ENCODE results near the gene EMSY.
"Not testable (repeated sequence)": the region's sequence is repeated elsewhere in the genome, so short reads cannot be mapped to it uniquely, and the experiment has no call there.

Gene EMSY

GRCh38 chr11:76444384-76445120, at the start of gene EMSY:
Gene EMSY (plus strand): TSS chr11:76445018. CDS start chr11:76446939, 1,921 bp downstream.
- peak; percentile 96 for DNase-seq

- DNase-seq = no peak
Observed at GRCh38 chr11:76395296-76395695, 49.5 kb upstream of the EMSY start.

- DNase-seq = no peak
Observed at GRCh38 chr11:76397383-76397782, 47.4 kb upstream of the EMSY start.

- no peak for DNase-seq
Observed at GRCh38 chr11:76400967-76401366, 43.9 kb upstream of the EMSY start.

- DNase-seq = not testable (repeated sequence)
Observed at GRCh38 chr11:76401484-76401883, 43.3 kb upstream of the EMSY start.

- no peak for DNase-seq
Observed at GRCh38 chr11:76406359-76406758, 38.5 kb upstream of the EMSY start.

GRCh38 chr11:76408171-76408965, 36.5 kb upstream of the EMSY start:
- DNase-seq = no peak

GRCh38 chr11:76410851-76411357, 33.9 kb upstream of the EMSY start:
- no peak for DNase-seq

- DNase-seq = no peak
Observed at GRCh38 chr11:76415073-76415472, 29.7 kb upstream of the EMSY start.

- DNase-seq = no peak
Observed at GRCh38 chr11:76419896-76420295, 24.9 kb upstream of the EMSY start.

- no peak for DNase-seq
Observed at GRCh38 chr11:76424379-76424778, 20.4 kb upstream of the EMSY start.

GRCh38 chr11:76424891-76425290, 19.9 kb upstream of the EMSY start:
- DNase-seq = no peak

- no peak for DNase-seq
Observed at GRCh38 chr11:76426660-76427059, 18.2 kb upstream of the EMSY start.

- no peak for DNase-seq
Observed at GRCh38 chr11:76436020-76436419, 8.8 kb upstream of the EMSY start.

GRCh38 chr11:76443268-76443980, 1.4 kb upstream of the EMSY start:
- no peak for DNase-seq

GRCh38 chr11:76444065-76444383, 794 bp upstream of the EMSY start:
- DNase-seq = peak; percentile 61

- peak; percentile 46 for DNase-seq
Observed at GRCh38 chr11:76445121-76446084, 585 bp downstream of the EMSY start.

- DNase-seq = no peak
Observed at GRCh38 chr11:76448506-76448905, 3.7 kb downstream of the EMSY start.

GRCh38 chr11:76453248-76453647, 8.4 kb downstream of the EMSY start:
- no peak for DNase-seq

GRCh38 chr11:76455331-76455730, 10.5 kb downstream of the EMSY start:
- DNase-seq = no peak

- no peak for DNase-seq
Observed at GRCh38 chr11:76455931-76456330, 11.1 kb downstream of the EMSY start.

- DNase-seq = no peak
Observed at GRCh38 chr11:76456571-76456970, 11.8 kb downstream of the EMSY start.
